Measurements from ENCODE around the gene AGAP1.

DNA sequence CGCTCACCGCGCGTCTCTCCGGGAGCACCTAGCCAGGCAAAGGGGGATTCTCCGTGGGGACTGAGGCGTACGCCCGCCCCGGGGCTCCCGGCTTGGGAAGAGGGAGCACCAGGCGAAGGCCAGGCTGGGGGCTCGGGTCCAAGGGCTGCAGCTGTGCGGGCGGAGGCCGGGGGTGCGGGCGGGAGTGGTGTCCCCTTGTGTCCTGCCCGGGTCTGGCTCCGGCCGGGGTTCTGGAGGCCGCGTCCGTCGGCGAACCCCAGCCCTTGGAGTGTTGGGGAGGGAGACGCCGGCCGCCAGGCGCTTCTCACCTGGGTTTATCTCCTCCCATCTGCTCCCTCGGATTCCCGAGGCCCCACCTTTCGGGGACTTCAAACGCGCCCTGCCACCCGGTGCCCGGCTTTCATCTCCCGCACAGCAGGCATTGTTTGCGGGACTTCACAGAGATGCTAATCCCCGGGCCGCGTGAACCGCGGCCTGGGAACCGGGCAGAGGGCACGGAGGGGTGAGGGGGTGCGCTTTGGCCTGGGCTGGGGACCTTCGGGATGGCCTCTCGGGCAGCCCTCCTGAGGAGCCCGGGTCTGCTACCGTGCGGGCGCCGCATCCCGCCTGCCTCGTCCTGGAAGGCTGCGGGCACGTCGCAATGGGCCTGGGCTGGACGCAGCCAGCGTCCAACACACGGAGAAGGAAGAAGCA is 679.3 kb downstream of the AGAP1 start:
- TF ChIP-seq POLR2A (IDR thresholded peaks at IDR 0.05) (no peak), POLR2AphosphoS5 (IDR thresholded peaks at IDR 0.05) (no peak)
